Tibial nerve (tissue), 4 donors: ENCODE measurements around the gene HSPB1. TPM values are rescaled to one million over a fixed set of nuclear protein-coding genes. Genes with fewer than 3 reads are reported as not detected.

Experiments
- DNase-seq, 2 donors: peaks; one replicate each; pipeline ENCODE4 v3.0.0-alpha.2; 2019; ENCODE audit warnings: low spot score in 2 of 2
- H3K27ac ChIP-seq, 4 donors: fragments of 200-600 bp; sonication (generic) in 3 of 4; one replicate each; pipeline ENCODE4 v1.5.1; 2017 to 2019; ENCODE audit warnings: mild to moderate bottlenecking in 1 of 4
- H3K27me3 ChIP-seq, 2 donors: fragments of 200-600 bp; sonication (generic) in 1 of 2; one replicate each; pipeline versions ENCODE4 v1.5.1 to v1.6.0; 2017 to 2019
- H3K36me3 ChIP-seq, 3 donors: fragments of 200-600 bp; sonication (generic); one replicate each; pipeline ENCODE4 v1.5.1; 2018 to 2019
- H3K4me1 ChIP-seq, 4 donors: fragments of 200-600 bp; sonication (generic) in 3 of 4; one replicate each; pipeline ENCODE4 v1.5.1; 2017 to 2019
- H3K4me3 ChIP-seq, 4 donors: fragments of 200-600 bp; sonication (generic) in 3 of 4; one replicate each; pipeline ENCODE4 v1.5.1; 2017 to 2019; ENCODE audit warnings: mild to moderate bottlenecking in 1 of 4, moderate library complexity in 1 of 4
- H3K9me3 ChIP-seq, 4 donors: fragments of 200-600 bp; sonication (generic) in 3 of 4; one replicate each; pipeline ENCODE4 v1.5.1; 2017 to 2019
- EP300 ChIP-seq, 2 donors: sonication (generic); formaldehyde crosslinking; IDR thresholded peaks; one replicate each; pipeline ENCODE4 v1.6.1; 2017; ENCODE audit warnings: antibody characterized with exemption in 2 of 2, mild to moderate bottlenecking in 1 of 2
- POLR2A ChIP-seq, 2 donors: fragments of 450-650 bp; IDR thresholded peaks; one replicate each; pipeline ENCODE4 v1.6.1; 2017; ENCODE audit warnings: antibody characterized with exemption in 2 of 2, mild to moderate bottlenecking in 2 of 2, moderate library complexity in 2 of 2
- WGBS, 2 donors: methylation state at CpG; one replicate each; pipeline ENCODE4 v1.1.5; 2018; 5-methylcytosine and 5-hydroxymethylcytosine counted together
- total RNA-seq, 4 donors: library from RNA; depleted of rRNA; stranded (reverse); fragments of >200 nt; gene quantifications; one replicate each; pipeline ENCODE4 v1.1.0, GENCODE V29; 2016
- TF ChIP-seq, protein P1 (sequence below), 5 experiments: fragments of 200-600 bp in 3 of 5; fragments of 450-650 bp in 2 of 5; sonication (generic) in 3 of 5; IDR thresholded peaks; one replicate each; pipeline ENCODE4 v1.5.1; 2016 to 2019; ENCODE audit warnings: antibody characterized with exemption in 5 of 5, mild to moderate bottlenecking in 3 of 5, moderate library complexity in 2 of 5

Gene HSPB1
- total RNA-seq, 4 donors from 2014 or later, result 272 to 385 (median 324) TPM

- peaks cover 0 to 11% (median 7%) of the 10 kb centered on the region in 4 donors for H3K4me1 ChIP-seq
- peak overlapping the region in 2 of 4 donors; percentile 27 to 40 for H3K4me3 ChIP-seq
- H3K27ac ChIP-seq, result no peak overlapping the region
- DNase-seq, result no peak
- TF ChIP-seq EP300 (IDR thresholded peaks at IDR 0.05) (no peak), POLR2A (IDR thresholded peaks at IDR 0.05) (no peak)
- TF ChIP-seq, protein P1, sequence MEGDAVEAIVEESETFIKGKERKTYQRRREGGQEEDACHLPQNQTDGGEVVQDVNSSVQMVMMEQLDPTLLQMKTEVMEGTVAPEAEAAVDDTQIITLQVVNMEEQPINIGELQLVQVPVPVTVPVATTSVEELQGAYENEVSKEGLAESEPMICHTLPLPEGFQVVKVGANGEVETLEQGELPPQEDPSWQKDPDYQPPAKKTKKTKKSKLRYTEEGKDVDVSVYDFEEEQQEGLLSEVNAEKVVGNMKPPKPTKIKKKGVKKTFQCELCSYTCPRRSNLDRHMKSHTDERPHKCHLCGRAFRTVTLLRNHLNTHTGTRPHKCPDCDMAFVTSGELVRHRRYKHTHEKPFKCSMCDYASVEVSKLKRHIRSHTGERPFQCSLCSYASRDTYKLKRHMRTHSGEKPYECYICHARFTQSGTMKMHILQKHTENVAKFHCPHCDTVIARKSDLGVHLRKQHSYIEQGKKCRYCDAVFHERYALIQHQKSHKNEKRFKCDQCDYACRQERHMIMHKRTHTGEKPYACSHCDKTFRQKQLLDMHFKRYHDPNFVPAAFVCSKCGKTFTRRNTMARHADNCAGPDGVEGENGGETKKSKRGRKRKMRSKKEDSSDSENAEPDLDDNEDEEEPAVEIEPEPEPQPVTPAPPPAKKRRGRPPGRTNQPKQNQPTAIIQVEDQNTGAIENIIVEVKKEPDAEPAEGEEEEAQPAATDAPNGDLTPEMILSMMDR (IDR thresholded peaks at IDR 0.05), result no peak
- no peaks in the 10 kb centered on the region for H3K36me3 ChIP-seq
- peaks cover 0 to 55% of the 10 kb centered on the region in 2 donors for H3K27me3 ChIP-seq
- WGBS, 2 donors, result 3 to 5% methylated on average over 17 to 23 of the region's 28 CpGs
- H3K9me3 ChIP-seq, result peaks cover 0 to 3% (median 0%) of the 10 kb centered on the region in 4 donors
Observed at GRCh38 chr7:76260171-76260703, 42.2 kb upstream of the HSPB1 start.

DNA sequence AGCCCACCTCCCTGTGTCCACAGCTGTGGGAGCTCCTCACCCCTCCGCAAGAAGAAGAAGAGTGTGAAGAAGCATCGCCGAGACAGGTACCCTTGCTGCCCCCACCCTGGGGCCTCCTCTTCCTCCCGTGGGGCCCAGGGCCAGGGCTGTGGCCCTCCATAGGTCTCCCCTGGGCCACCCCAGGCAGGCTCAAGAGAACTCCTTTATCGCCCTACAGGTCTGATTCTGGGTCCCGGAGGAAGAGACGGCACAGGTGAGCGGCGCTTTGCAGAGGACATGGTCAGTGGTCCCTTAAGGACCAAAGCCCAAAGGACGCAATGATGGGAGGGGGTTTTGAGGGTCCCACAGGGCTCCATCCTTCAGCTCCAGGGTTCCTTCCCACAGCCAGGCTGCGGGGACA lies 41.1 kb upstream of the HSPB1 start:
- TF ChIP-seq EP300 (IDR thresholded peaks at IDR 0.05) (no peak), POLR2A (IDR thresholded peaks at IDR 0.05) (no peak)
- TF ChIP-seq, protein P1 (IDR thresholded peaks at IDR 0.05), result no peak
- H3K27me3 ChIP-seq, result peaks cover 0 to 55% of the 10 kb centered on the region in 2 donors
- peaks cover 0 to 11% (median 7%) of the 10 kb centered on the region in 4 donors for H3K4me1 ChIP-seq
- no peak for DNase-seq
- no peak overlapping the region for H3K27ac ChIP-seq
- H3K4me3 ChIP-seq, result no peak overlapping the region
- H3K9me3 ChIP-seq, result peaks cover 0 to 3% (median 0%) of the 10 kb centered on the region in 4 donors
- no peaks in the 10 kb centered on the region for H3K36me3 ChIP-seq
- WGBS, 2 donors, result 83 to 86% methylated on average over 9 to 11 of the region's 11 CpGs

DNA sequence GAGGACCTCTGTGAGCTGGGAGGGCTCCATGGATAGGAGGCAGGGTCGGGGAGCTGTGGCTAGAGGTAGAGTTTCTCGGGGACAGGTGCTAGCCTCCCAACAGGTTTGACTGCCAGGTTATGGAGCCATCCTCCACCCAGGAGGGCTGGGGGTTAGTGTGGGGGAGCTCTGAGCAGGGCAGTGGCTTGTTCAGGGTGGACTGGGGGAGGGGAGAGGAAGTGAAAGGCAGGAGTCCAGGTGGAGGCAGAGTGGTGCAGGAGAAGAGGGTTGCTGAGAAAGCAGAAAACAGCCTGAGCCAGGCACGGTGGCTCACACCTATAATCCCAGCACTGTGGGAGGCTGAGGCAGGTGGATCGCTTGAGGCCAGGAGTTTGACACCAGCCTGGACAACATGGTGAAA lies 40.5 kb upstream of the HSPB1 start:
- Histone ChIP-seq H3K36me3 (no peaks in the 10 kb centered on the region), H3K4me3 (no peak overlapping the region), H3K9me3 (peaks cover 0 to 3% (median 0%) of the 10 kb centered on the region in 4 donors), H3K27me3 (peaks cover 0 to 56% of the 10 kb centered on the region in 2 donors), H3K27ac (no peak overlapping the region), H3K4me1 (peaks cover 0 to 14% (median 8%) of the 10 kb centered on the region in 4 donors)
- WGBS, 2 donors, result 61 to 69% methylated on average over 4 of the region's 4 CpGs
- DNase-seq, result no peak
- TF ChIP-seq, protein P1 (IDR thresholded peaks at IDR 0.05), result no peak
- no peak for TF ChIP-seq POLR2A (IDR thresholded peaks at IDR 0.05)
- TF ChIP-seq EP300 (IDR thresholded peaks at IDR 0.05), result no peak

DNA sequence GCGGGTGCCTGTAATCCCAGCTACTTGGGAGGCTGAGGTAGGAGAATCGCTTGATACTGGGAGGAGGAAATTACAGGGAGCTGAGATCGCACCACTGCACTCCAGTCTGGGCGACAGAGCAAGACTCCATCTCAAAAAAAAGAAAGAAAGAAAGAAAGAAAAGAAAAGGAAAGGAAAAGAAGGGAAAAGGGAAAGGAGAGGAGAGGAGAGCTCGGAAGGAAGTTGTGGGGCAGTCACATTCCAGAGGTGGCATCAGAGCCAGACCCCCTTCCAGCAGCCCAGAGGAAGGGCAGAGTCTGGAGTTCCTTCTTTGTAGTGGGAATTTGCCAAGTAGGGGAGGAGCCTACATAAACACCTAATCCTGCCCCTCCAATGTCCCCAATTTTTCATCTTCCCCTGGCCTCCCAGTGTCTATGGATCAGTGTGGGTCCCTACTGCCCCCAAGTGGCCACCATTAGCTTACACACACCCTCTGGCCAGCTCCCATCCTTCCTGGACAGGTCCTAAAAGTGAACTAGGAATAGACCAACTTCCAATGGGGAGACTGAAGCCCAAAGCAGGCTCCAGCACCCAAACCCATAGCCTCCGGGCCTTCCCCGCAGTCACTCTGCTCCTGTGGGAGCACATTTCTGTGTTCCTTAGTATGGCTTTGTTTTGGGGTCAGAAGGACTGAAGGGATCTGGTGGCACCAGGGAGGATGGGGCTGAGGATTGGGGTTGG lies 39.6 kb upstream of the HSPB1 start:
- TF ChIP-seq, protein P1 (IDR thresholded peaks at IDR 0.05), result peak in 4 of 5 experiments; percentile 31 to 55 (median 48)
- no peak for TF ChIP-seq POLR2A (IDR thresholded peaks at IDR 0.05)
- H3K4me1 ChIP-seq, result peaks cover 0 to 23% (median 12%) of the 10 kb centered on the region in 4 donors
- H3K27me3 ChIP-seq, result peaks cover 0 to 56% of the 10 kb centered on the region in 2 donors
- DNase-seq, result peak in 1 of 2 donors; percentile 30
- no peaks in the 10 kb centered on the region for H3K36me3 ChIP-seq
- peaks cover 0 to 3% (median 0%) of the 10 kb centered on the region in 4 donors for H3K9me3 ChIP-seq
- H3K27ac ChIP-seq, result no peak overlapping the region
- WGBS, 2 donors, result 64 to 68% methylated on average over 7 of the region's 7 CpGs
- H3K4me3 ChIP-seq, result no peak overlapping the region

GRCh38 chr7:76265299-76265698 lies 37.2 kb upstream of the HSPB1 start:
- no peak overlapping the region for H3K27ac ChIP-seq
- TF ChIP-seq EP300 (IDR thresholded peaks at IDR 0.05), result no peak
- TF ChIP-seq POLR2A (IDR thresholded peaks at IDR 0.05), result no peak
- TF ChIP-seq, protein P1 (IDR thresholded peaks at IDR 0.05), result no peak
- no peaks in the 10 kb centered on the region for H3K36me3 ChIP-seq
- H3K27me3 ChIP-seq, result peaks cover 0 to 56% of the 10 kb centered on the region in 2 donors
- no peak for DNase-seq
- 90 to 97% methylated on average over 7 of the region's 7 CpGs for WGBS, 2 donors
- H3K4me3 ChIP-seq, result no peak overlapping the region
- peaks cover 0 to 24% (median 5%) of the 10 kb centered on the region in 4 donors for H3K4me1 ChIP-seq
- H3K9me3 ChIP-seq, result peaks cover 0 to under 1% (median 0%) of the 10 kb centered on the region in 4 donors
